Kidney (tissue), 14 donors: Measurements from ENCODE around the gene RCL1. TPM values are rescaled to one million over a fixed set of nuclear protein-coding genes. Genes with fewer than 3 reads are reported as not detected.

ENCODE experiments used
- DNase-seq, 5 donors: peaks; one replicate each; pipeline ENCODE4 v3.0.0-alpha.2; 2013 to 2020
- FAIRE-seq: peaks from 2 replicates; lab custom pipeline; 2012; peaks lifted over from hg19 to GRCh38; lab: Jason Lieb, UNC
- H3K27ac ChIP-seq, 2 donors: one replicate each; pipeline ENCODE4 v1.7.0; 2013; ENCODE audit warnings: low read depth in 2 of 2, low read length in 2 of 2, inconsistent platforms in 1 of 2
- H3K27me3 ChIP-seq: one replicate; pipeline ENCODE4 v1.7.1; 2013; ENCODE audit warnings: low read length, inconsistent platforms; ENCODE audit not compliant: control insufficient read depth, insufficient read depth
- H3K36me3 ChIP-seq, 3 donors: one replicate each; pipeline versions ENCODE4 v1.7.0 to v1.7.1; 2013; ENCODE audit warnings: low read length in 3 of 3, control low read depth in 1 of 3, inconsistent platforms in 1 of 3; ENCODE audit not compliant: insufficient read depth in 3 of 3, control insufficient read depth in 2 of 3
- H3K4me1 ChIP-seq, 3 donors: one replicate each; pipeline versions ENCODE4 v1.7.0 to v1.7.1; 2013; ENCODE audit warnings: low read length in 3 of 3, inconsistent platforms in 1 of 3, low read depth in 1 of 3; ENCODE audit not compliant: control insufficient read depth in 2 of 3, insufficient read depth in 2 of 3
- H3K4me3 ChIP-seq, 3 donors: one replicate each; pipeline versions ENCODE4 v1.7.0 to v1.8.1; 2013; ENCODE audit warnings: low read length in 3 of 3, control low read depth in 1 of 3, inconsistent platforms in 1 of 3
- H3K9ac ChIP-seq, 3 donors: one replicate each; pipeline versions ENCODE4 v1.7.0 to v1.7.1; 2013; ENCODE audit warnings: low read length in 3 of 3, control low read depth in 1 of 3, inconsistent platforms in 1 of 3
- H3K9me3 ChIP-seq, 3 donors: one replicate each; pipeline versions ENCODE4 v1.7.0 to v1.7.1; 2013; ENCODE audit warnings: low read length in 3 of 3, control low read depth in 1 of 3, inconsistent platforms in 1 of 3; ENCODE audit not compliant: control insufficient read depth in 2 of 3, insufficient read depth in 1 of 3
- intact Hi-C: fragments of 100-400 bp; cut with DNase I; formaldehyde crosslinking; loops from one replicate; pipeline ENCODE4 v1.11.1; 2022
- polyA plus RNA-seq: library from polyadenylated mRNA; stranded (reverse); fragments of 350-450 nt; fragmentation: Illumina TruSeq; extraction: RNeasy Lipid Tissue Mini Kit (QIAGEN cat#74804); gene quantifications from one replicate; pipeline ENCODE4 v1.2.3, GENCODE V29; 2014; ENCODE audit warnings: low read depth, low replicate concordance; ENCODE audit not compliant: insufficient read depth
- total RNA-seq: library from RNA; stranded (reverse); fragmentation: NEBNext Ultra II Directional; extraction: Animal tissue kit (Norgen Biotek cat#: 25700); gene quantifications from one replicate; pipeline ENCODE4 v1.2.1, GENCODE V29; 2021
- TF ChIP-seq, protein P1 (sequence below): IDR thresholded peaks from 3 replicates; pipeline ENCODE4 v1.5.1; 2012; ENCODE audit warnings: mild to moderate bottlenecking, moderate library complexity, borderline replicate concordance; ENCODE audit not compliant: insufficient read depth; ENCODE audit errors: extremely low read depth
- donor health status: control.
- donor health status: control.
- donor health status: control.
- donor health status: control.
- donor health status: control.
- donor health status: DM: yes; HTN: yes; CAD: no.
- donor health status: Normal renal cell carcinoma (clear cell type).

RCL1 gene
- total and polyA plus RNA-seq, 2 donors from 2014 or later: 15.7 to 22.8 TPM

DNA sequence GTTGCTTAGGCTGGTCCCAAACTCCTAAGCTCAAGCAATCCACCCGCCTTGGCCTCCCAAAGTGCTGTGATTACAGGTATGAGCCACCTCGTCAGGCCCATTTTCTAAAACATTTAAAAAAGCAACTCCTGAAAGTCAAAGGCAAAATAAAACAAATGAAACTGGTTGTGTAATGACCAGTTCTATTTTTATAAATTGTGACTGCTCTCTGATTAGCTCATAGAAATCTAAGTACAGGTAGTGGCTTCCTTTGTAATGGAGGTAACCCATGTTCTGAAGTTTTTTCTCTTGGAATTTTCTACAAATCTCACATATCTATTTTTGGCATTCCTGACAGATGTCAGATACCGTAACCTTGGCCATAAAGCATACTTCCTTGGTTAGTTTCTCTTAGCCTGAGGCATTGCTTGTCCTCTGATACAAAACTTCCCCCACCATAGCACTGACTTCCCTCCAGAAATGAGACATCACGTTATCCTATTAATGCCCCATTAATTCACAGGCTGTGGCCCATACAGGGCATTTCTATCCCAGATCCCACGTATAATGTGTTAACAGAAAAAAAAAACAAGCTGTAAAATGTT is 37.6 kb upstream of the RCL1 start:
- peak overlapping the region in 1 of 3 donors; percentile 44 for H3K9ac ChIP-seq
- no peaks in the 10 kb centered on the region for H3K36me3 ChIP-seq
- H3K4me3 ChIP-seq: no peak overlapping the region
- peak overlapping the region; percentile 82 to 89 for H3K27ac ChIP-seq
- DNase-seq (no peak), FAIRE-seq (no peak)
- H3K27me3 ChIP-seq: no peaks in the 10 kb centered on the region
- TF ChIP-seq, protein P1, sequence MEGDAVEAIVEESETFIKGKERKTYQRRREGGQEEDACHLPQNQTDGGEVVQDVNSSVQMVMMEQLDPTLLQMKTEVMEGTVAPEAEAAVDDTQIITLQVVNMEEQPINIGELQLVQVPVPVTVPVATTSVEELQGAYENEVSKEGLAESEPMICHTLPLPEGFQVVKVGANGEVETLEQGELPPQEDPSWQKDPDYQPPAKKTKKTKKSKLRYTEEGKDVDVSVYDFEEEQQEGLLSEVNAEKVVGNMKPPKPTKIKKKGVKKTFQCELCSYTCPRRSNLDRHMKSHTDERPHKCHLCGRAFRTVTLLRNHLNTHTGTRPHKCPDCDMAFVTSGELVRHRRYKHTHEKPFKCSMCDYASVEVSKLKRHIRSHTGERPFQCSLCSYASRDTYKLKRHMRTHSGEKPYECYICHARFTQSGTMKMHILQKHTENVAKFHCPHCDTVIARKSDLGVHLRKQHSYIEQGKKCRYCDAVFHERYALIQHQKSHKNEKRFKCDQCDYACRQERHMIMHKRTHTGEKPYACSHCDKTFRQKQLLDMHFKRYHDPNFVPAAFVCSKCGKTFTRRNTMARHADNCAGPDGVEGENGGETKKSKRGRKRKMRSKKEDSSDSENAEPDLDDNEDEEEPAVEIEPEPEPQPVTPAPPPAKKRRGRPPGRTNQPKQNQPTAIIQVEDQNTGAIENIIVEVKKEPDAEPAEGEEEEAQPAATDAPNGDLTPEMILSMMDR: no peak
- intact Hi-C loops: no loop called here
- H3K9me3 ChIP-seq: no peaks in the 10 kb centered on the region
- peaks cover 0 to 29% (median 16%) of the 10 kb centered on the region in 3 donors for H3K4me1 ChIP-seq

DNA sequence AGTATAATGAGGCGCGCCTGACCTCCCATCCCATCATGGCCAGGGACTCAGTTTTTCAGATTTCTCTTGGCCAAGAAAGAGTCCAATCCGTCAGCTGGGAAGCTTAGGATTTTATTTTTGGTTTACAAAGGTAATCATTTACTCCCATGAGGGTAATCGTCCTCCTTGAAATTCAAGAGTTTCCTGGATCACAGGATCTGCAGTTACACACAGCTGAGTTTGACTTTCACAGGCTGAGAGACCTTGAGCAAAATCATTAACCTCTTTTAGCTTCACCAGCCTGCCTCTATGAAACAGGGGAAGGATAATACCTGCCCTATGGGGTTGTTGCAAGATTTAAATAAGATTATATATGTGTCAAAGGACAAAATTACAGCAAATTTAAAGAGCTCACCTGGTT is 36.3 kb upstream of the RCL1 start:
- Histone ChIP-seq H3K4me3 (no peak overlapping the region), H3K36me3 (no peaks in the 10 kb centered on the region), H3K4me1 (peaks cover 0 to 26% (median 16%) of the 10 kb centered on the region in 3 donors), H3K27ac (peak overlapping the region; percentile 82 to 89), H3K9me3 (no peaks in the 10 kb centered on the region), H3K27me3 (no peaks in the 10 kb centered on the region), H3K9ac (peak overlapping the region in 1 of 3 donors; percentile 23)
- FAIRE-seq (peak; percentile 90), DNase-seq (peak in 2 of 5 donors; percentile 56 to 71)
- TF ChIP-seq, protein P1: no peak
- intact Hi-C loops: no loop called here

DNA sequence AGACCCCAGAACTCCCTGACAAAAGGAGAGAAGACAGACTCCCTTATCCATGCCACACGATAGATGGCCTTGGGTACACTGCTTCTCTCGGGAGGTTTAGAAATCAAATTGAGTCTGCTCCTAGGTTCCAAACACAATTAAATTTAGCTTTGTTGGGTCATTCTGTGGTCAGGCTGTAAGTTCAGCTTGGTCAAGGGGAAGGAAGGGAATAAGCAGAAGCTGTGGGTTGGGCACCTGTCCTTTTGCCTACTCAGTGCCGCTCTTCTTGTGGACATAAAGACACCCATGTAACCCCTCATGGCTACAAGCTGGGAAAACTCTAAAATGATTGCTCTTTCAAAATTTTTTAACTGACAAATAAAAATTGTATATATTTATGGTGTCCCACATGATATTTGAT is 32.6 kb upstream of the RCL1 start:
- TF ChIP-seq, protein P1: no peak
- no peak for DNase-seq
- intact Hi-C loops: no loop called here
- no peaks in the 10 kb centered on the region for H3K9me3 ChIP-seq
- H3K9ac ChIP-seq: no peak overlapping the region
- no peaks in the 10 kb centered on the region for H3K27me3 ChIP-seq
- no peak for FAIRE-seq
- H3K4me1 ChIP-seq: peaks cover 0 to 30% (median 27%) of the 10 kb centered on the region in 3 donors
- no peak overlapping the region for H3K27ac ChIP-seq
- no peak overlapping the region for H3K4me3 ChIP-seq
- H3K36me3 ChIP-seq: no peaks in the 10 kb centered on the region
